Karpas-422 (cell line): Measurements from ENCODE around the gene PLEKHN1. TPM values are rescaled to one million over a fixed set of nuclear protein-coding genes. Genes with fewer than 3 reads are reported as not detected.

ENCODE experiments used
- DNase-seq: peaks from one replicate; pipeline ENCODE4 v3.0.0-alpha.2; 2015
- H2AFZ ChIP-seq: fragments of 200-600 bp; sonication (generic); 2 replicates; pipeline ENCODE4 v1.6.1; 2014; ENCODE audit warnings: antibody characterized with exemption, low read length, mixed read lengths
- H3K27ac ChIP-seq: fragments of 200-600 bp; sonication (generic); 2 replicates; pipeline ENCODE4 v1.5.1; 2014; ENCODE audit warnings: mild to moderate bottlenecking, low read length, moderate library complexity
- H3K27me3 ChIP-seq: fragments of 200-600 bp; sonication (generic); 2 replicates; pipeline ENCODE4 v1.6.1; 2014; ENCODE audit warnings: low read length, mixed read lengths
- H3K36me3 ChIP-seq: fragments of 200-600 bp; sonication (generic); 2 replicates; pipeline ENCODE4 v1.6.1; 2014; ENCODE audit warnings: low read length, mixed read lengths; ENCODE audit not compliant: insufficient read depth
- H3K4me1 ChIP-seq: fragments of 200-600 bp; sonication (generic); 2 replicates; pipeline ENCODE4 v1.6.1; 2014; ENCODE audit warnings: mild to moderate bottlenecking, low read length, mixed read lengths
- H3K4me2 ChIP-seq: fragments of 200-600 bp; sonication (generic); 2 replicates; pipeline ENCODE4 v1.6.1; 2014; ENCODE audit warnings: low read length, low read depth, mild to moderate bottlenecking; ENCODE audit not compliant: poor library complexity, severe bottlenecking
- H3K4me3 ChIP-seq: fragments of 200-600 bp; sonication (generic); 2 replicates; pipeline ENCODE4 v1.5.1; 2014; ENCODE audit warnings: mild to moderate bottlenecking, antibody characterized with exemption, low read length, mixed read lengths
- H3K79me2 ChIP-seq: fragments of 200-600 bp; sonication (generic); 2 replicates; pipeline ENCODE4 v1.6.1; 2014; ENCODE audit warnings: mild to moderate bottlenecking, low read length, mixed read lengths
- H3K9ac ChIP-seq: fragments of 200-600 bp; sonication (generic); 2 replicates; pipeline ENCODE4 v1.6.0; 2014; ENCODE audit warnings: low read length
- H3K9me2 ChIP-seq: fragments of 200-600 bp; sonication (generic), shearing (Covaris generic); replicated peaks from 2 replicates; pipeline ENCODE4 v1.6.0; 2014; ENCODE audit warnings: mild to moderate bottlenecking, low read length, moderate library complexity; ENCODE audit not compliant: insufficient read depth
- H3K9me3 ChIP-seq: fragments of 300-700, 200-600 bp; sonication (generic); 2 replicates; pipeline ENCODE4 v1.6.1; 2014; ENCODE audit warnings: low read length, mixed read lengths
- H4K20me1 ChIP-seq: fragments of 200-600 bp; sonication (generic); 2 replicates; pipeline ENCODE4 v1.6.1; 2014; ENCODE audit warnings: mild to moderate bottlenecking, antibody characterized with exemption, low read length, low read depth; ENCODE audit not compliant: insufficient read depth
- total RNA-seq: library from RNA; depleted of rRNA; stranded (reverse); fragments of >200 nt; shearing (Covaris generic); gene quantifications from 2 replicates; pipeline ENCODE4 v1.2.3, GENCODE V29; 2014; ENCODE audit warnings: low replicate concordance

PLEKHN1 gene
- total RNA-seq, 1 experiment from 2014 or later: not detected

- no peaks in the 10 kb centered on the region; the same call in 1 of the 2 replicates for H3K27me3 ChIP-seq
- H3K9ac ChIP-seq: no peak overlapping the region
- H2AFZ ChIP-seq: no peak overlapping the region
- no peak overlapping the region for H3K27ac ChIP-seq
- H3K9me3 ChIP-seq: no peaks in the 10 kb centered on the region
- peak; percentile 58 for DNase-seq
- no peaks in the 10 kb centered on the region for H3K79me2 ChIP-seq
- H3K4me3 ChIP-seq: no peak overlapping the region
- peaks cover 28% of the 10 kb centered on the region for H3K4me1 ChIP-seq
- H3K36me3 ChIP-seq: no peaks in the 10 kb centered on the region
- peaks cover 19% of the 10 kb centered on the region; the same call in 1 of the 2 replicates for H4K20me1 ChIP-seq
- no peaks in the 10 kb centered on the region for H3K9me2 ChIP-seq
- H3K4me2 ChIP-seq: peak overlapping the region; percentile 40
Measured at GRCh38 chr1:940107-941014, 25.9 kb upstream of the PLEKHN1 start.

GRCh38 chr1:941015-941587, 25.2 kb upstream of the PLEKHN1 start:
- Histone ChIP-seq H3K79me2 (no peaks in the 10 kb centered on the region), H2AFZ (no peak overlapping the region), H3K27me3 (no peaks in the 10 kb centered on the region; the same call in 1 of the 2 replicates), H3K4me2 (peak overlapping the region; percentile 60), H3K4me1 (peaks cover 28% of the 10 kb centered on the region), H3K36me3 (no peaks in the 10 kb centered on the region), H3K27ac (no peak overlapping the region), H3K9me2 (no peaks in the 10 kb centered on the region), H3K9me3 (no peaks in the 10 kb centered on the region), H3K4me3 (0 out of 2 replicates have a peak overlapping the region, but pooled peaks have one; percentile 44), H4K20me1 (peaks cover 26% of the 10 kb centered on the region; the same call in 1 of the 2 replicates), H3K9ac (no peak overlapping the region)
- peak; percentile 57 for DNase-seq

GRCh38 chr1:941588-942383, 24.5 kb upstream of the PLEKHN1 start:
- H3K4me1 ChIP-seq: peaks cover 28% of the 10 kb centered on the region
- DNase-seq: peak; percentile 72

GRCh38 chr1:942411-942821, 23.9 kb upstream of the PLEKHN1 start:
- H3K27me3 ChIP-seq: no peaks in the 10 kb centered on the region; the same call in 1 of the 2 replicates
- H3K4me3 ChIP-seq: peak overlapping the region; percentile 44; the same call in 1 of the 2 replicates

More at GRCh38 chr1:941588-942383, 24.5 kb upstream of the PLEKHN1 start:
- Histone ChIP-seq H3K27ac (no peak overlapping the region), H3K79me2 (no peaks in the 10 kb centered on the region), H3K9ac (no peak overlapping the region), H3K27me3 (no peaks in the 10 kb centered on the region; the same call in 1 of the 2 replicates), H3K4me2 (peak overlapping the region; percentile 60), H3K9me2 (no peaks in the 10 kb centered on the region), H4K20me1 (peaks cover 26% of the 10 kb centered on the region; the same call in 1 of the 2 replicates), H3K36me3 (no peaks in the 10 kb centered on the region), H3K4me3 (peak overlapping the region; percentile 44; the same call in 1 of the 2 replicates), H3K9me3 (no peaks in the 10 kb centered on the region), H2AFZ (no peak overlapping the region)

GRCh38 chr1:942864-943533, 23.3 kb upstream of the PLEKHN1 start:
- no peak overlapping the region for H3K4me3 ChIP-seq
- H3K4me2 ChIP-seq: peak overlapping the region; percentile 60
- H3K79me2 ChIP-seq: no peaks in the 10 kb centered on the region
- no peak overlapping the region for H2AFZ ChIP-seq
- peaks cover 28% of the 10 kb centered on the region for H3K4me1 ChIP-seq
- no peak overlapping the region for H3K9ac ChIP-seq
- H3K9me2 ChIP-seq: no peaks in the 10 kb centered on the region
- H4K20me1 ChIP-seq: peaks cover 31% of the 10 kb centered on the region; the same call in 1 of the 2 replicates
- H3K27me3 ChIP-seq: no peaks in the 10 kb centered on the region; the same call in 1 of the 2 replicates
- H3K9me3 ChIP-seq: no peaks in the 10 kb centered on the region
- no peaks in the 10 kb centered on the region for H3K36me3 ChIP-seq
- peak; percentile 59 for DNase-seq
- no peak overlapping the region for H3K27ac ChIP-seq

More at GRCh38 chr1:942411-942821, 23.9 kb upstream of the PLEKHN1 start:
- H3K27ac ChIP-seq: no peak overlapping the region
- H3K79me2 ChIP-seq: no peaks in the 10 kb centered on the region
- no peaks in the 10 kb centered on the region for H3K9me2 ChIP-seq
- H4K20me1 ChIP-seq: peaks cover 30% of the 10 kb centered on the region; the same call in 1 of the 2 replicates
- H3K4me1 ChIP-seq: peaks cover 28% of the 10 kb centered on the region
- peak overlapping the region; percentile 60 for H3K4me2 ChIP-seq
- DNase-seq: peak; percentile 68
- H3K9me3 ChIP-seq: no peaks in the 10 kb centered on the region
- H2AFZ ChIP-seq: no peak overlapping the region
- H3K9ac ChIP-seq: no peak overlapping the region
- no peaks in the 10 kb centered on the region for H3K36me3 ChIP-seq

GRCh38 chr1:943545-944340, 22.5 kb upstream of the PLEKHN1 start:
- peaks cover 28% of the 10 kb centered on the region for H3K4me1 ChIP-seq
- no peaks in the 10 kb centered on the region for H3K36me3 ChIP-seq
- no peak overlapping the region for H3K4me3 ChIP-seq
- no peak overlapping the region for H3K27ac ChIP-seq
- no peak for DNase-seq
- no peak overlapping the region for H2AFZ ChIP-seq
- H3K9me2 ChIP-seq: no peaks in the 10 kb centered on the region
- no peaks in the 10 kb centered on the region for H3K9me3 ChIP-seq
- no peaks in the 10 kb centered on the region; the same call in 1 of the 2 replicates for H3K27me3 ChIP-seq
- no peaks in the 10 kb centered on the region for H3K79me2 ChIP-seq
- no peak overlapping the region for H3K4me2 ChIP-seq
- peaks cover 31% of the 10 kb centered on the region; the same call in 1 of the 2 replicates for H4K20me1 ChIP-seq
- no peak overlapping the region for H3K9ac ChIP-seq
